IMR-90 (cell line): ENCODE results near the gene DGKD.

Experiments
- CTCF ChIP-seq: conservative IDR thresholded peaks from 2 replicates; pipeline ENCODE4 v1.5.1; 2012; ENCODE audit warnings: mild to moderate bottlenecking, low read depth, low read length, improper control_type of control experiment
- FOS ChIP-seq: fragments of 150-350 bp; IDR thresholded peaks from 2 replicates; pipeline ENCODE4 v1.6.1; 2016; ENCODE audit warnings: low read depth, low read length
- MAZ ChIP-seq: IDR thresholded peaks from 2 replicates; pipeline ENCODE4 v1.6.1; 2012; ENCODE audit warnings: low read depth, mild to moderate bottlenecking, low read length, improper control_type of control experiment, moderate library complexity, borderline replicate concordance
- MXI1 ChIP-seq: IDR thresholded peaks from 2 replicates; pipeline ENCODE4 v1.6.1; 2012; ENCODE audit warnings: low read depth, mild to moderate bottlenecking, low read length, moderate library complexity, borderline replicate concordance
- NFE2L2 ChIP-seq: fragments of 150-350 bp; IDR thresholded peaks from 2 replicates; pipeline ENCODE4 v1.6.1; 2016; ENCODE audit warnings: low read depth, mild to moderate bottlenecking, low read length
- POLR2A ChIP-seq: IDR thresholded peaks from 2 replicates; pipeline ENCODE4 v1.6.1; 2012; ENCODE audit warnings: mild to moderate bottlenecking, low read depth, low read length
- RAD21 ChIP-seq: IDR thresholded peaks from 2 replicates; pipeline ENCODE4 v1.6.1; 2012; ENCODE audit warnings: low read length, improper control_type of control experiment

DNA sequence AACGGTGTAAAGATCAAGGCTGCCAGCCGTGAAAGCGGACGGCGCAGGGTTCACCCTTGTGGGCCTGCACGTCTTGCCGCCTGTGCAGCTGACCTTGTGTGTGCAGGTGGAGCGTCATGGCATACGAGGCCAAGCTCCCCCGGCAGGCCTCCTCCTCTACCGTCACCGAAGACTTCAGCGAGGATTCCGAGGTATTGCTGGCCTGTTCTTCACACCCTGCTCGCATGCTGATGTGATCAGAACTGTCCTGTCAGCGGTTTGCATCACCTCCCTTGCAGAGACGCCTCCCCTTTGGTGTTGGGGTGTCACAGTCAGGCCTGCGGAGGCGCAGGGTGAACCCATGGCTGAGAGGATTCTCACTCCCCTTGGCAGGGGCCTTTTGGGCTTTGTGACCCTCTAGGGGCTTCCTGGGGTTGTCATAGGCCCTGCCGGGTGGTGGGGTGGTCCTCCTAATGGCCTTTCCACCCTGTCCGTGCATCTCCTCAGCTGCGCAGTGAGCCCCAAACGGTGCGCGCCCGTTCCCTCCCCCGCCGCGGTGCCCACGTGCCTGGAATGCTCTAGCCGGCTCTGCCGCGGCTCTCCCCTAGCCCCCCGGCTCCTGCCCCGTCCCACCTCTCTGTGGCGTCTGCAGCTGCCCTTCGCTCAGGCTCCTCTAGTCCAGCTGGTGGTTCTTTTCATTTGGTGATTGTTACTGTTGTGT is 92.5 kb downstream of the DGKD start:
- TF ChIP-seq NFE2L2: no peak
- no peak for TF ChIP-seq CTCF
- no peak for TF ChIP-seq FOS
- no peak for TF ChIP-seq POLR2A
- no peak for TF ChIP-seq MAZ
- no peak for TF ChIP-seq RAD21
- no peak for TF ChIP-seq MXI1
